HEK293 (cell line): ENCODE results near the gene FZR1.

Source experiments
- SP3 ChIP-seq: fragments of 450-650 bp; formaldehyde crosslinking; IDR thresholded peaks from 2 replicates; pipeline ENCODE4 v1.5.1; 2016; ENCODE audit warnings: missing biosample characterization, missing genetic modification characterization
- YY1 ChIP-seq: fragments of 450-650 bp; formaldehyde crosslinking; IDR thresholded peaks from 2 replicates; pipeline ENCODE4 v1.5.1; 2018; ENCODE audit warnings: missing biosample characterization, missing genetic modification characterization
- ZNF133 ChIP-seq: fragments of 450-650 bp; formaldehyde crosslinking; IDR thresholded peaks from 2 replicates; pipeline ENCODE4 v1.5.1; 2016; ENCODE audit warnings: missing biosample characterization, missing genetic modification characterization
- ZNF274 ChIP-seq, 2 experiments: fragments of 200-500 bp in 1 of 2; fragments of 450-650 bp in 1 of 2; sonication (Bioruptor generic) in 1 of 2; formaldehyde crosslinking in 1 of 2; IDR thresholded peaks; 2 replicates each; pipeline versions ENCODE4 v1.5.1 to v1.6.1; 2014 to 2016; ENCODE audit warnings: borderline replicate concordance in 1 of 2, inconsistent platforms in 1 of 2, low read length in 1 of 2, missing biosample characterization in 1 of 2, missing genetic modification characterization in 1 of 2
- ZNF548 ChIP-seq: fragments of 450-650 bp; formaldehyde crosslinking; IDR thresholded peaks from 2 replicates; pipeline ENCODE4 v1.5.1; 2016; ENCODE audit warnings: missing biosample characterization, missing genetic modification characterization
- TF ChIP-seq, protein P1 (sequence below): fragments of 450-650 bp; formaldehyde crosslinking; IDR thresholded peaks from 2 replicates; pipeline ENCODE4 v1.5.1; 2016; ENCODE audit warnings: missing biosample characterization, missing genetic modification characterization
- TF ChIP-seq, protein P2 (sequence below): fragments of 450-650 bp; formaldehyde crosslinking; IDR thresholded peaks from 2 replicates; pipeline ENCODE4 v1.5.1; 2017; ENCODE audit warnings: missing biosample characterization, mild to moderate bottlenecking, missing genetic modification characterization, moderate library complexity
- TF ChIP-seq, protein P3 (sequence below): fragments of 450-650 bp; formaldehyde crosslinking; IDR thresholded peaks from 2 replicates; pipeline ENCODE4 v1.5.1; 2016; ENCODE audit warnings: missing biosample characterization, missing genetic modification characterization
- TF ChIP-seq, protein P4 (sequence below): fragments of 450-650 bp; formaldehyde crosslinking; IDR thresholded peaks from 2 replicates; pipeline ENCODE4 v1.5.1; 2016; ENCODE audit warnings: missing biosample characterization, missing genetic modification characterization

DNA sequence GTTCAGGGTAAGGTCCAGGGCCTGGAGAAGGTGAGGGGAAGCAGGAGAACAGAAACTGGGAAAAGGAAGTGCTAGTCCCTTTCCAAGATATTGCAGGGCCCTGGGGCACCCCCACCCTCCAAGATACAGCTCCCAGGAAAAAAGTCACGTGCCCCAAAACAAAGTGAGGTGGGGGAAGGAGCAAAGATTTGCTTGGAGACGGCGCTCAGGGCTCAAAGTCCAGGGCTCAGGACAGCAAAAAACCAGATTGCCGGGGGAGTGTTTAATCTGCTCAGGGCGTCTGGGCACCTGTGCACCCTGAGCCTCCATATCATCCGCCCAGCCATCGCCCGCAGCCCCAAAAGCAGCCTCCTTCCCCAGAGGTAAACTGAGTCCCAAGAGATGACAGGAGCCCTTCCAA, 32.1 kb upstream of the FZR1 start:
- TF ChIP-seq, protein P1, sequence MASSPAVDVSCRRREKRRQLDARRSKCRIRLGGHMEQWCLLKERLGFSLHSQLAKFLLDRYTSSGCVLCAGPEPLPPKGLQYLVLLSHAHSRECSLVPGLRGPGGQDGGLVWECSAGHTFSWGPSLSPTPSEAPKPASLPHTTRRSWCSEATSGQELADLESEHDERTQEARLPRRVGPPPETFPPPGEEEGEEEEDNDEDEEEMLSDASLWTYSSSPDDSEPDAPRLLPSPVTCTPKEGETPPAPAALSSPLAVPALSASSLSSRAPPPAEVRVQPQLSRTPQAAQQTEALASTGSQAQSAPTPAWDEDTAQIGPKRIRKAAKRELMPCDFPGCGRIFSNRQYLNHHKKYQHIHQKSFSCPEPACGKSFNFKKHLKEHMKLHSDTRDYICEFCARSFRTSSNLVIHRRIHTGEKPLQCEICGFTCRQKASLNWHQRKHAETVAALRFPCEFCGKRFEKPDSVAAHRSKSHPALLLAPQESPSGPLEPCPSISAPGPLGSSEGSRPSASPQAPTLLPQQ (tag by site-specific recombination) = no peak
- TF ChIP-seq, protein P2, sequence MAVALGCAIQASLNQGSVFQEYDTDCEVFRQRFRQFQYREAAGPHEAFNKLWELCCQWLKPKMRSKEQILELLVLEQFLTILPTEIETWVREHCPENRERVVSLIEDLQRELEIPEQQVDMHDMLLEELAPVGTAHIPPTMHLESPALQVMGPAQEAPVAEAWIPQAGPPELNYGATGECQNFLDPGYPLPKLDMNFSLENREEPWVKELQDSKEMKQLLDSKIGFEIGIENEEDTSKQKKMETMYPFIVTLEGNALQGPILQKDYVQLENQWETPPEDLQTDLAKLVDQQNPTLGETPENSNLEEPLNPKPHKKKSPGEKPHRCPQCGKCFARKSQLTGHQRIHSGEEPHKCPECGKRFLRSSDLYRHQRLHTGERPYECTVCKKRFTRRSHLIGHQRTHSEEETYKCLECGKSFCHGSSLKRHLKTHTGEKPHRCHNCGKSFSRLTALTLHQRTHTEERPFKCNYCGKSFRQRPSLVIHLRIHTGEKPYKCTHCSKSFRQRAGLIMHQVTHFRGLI (tag by site-specific recombination) = no peak
- TF ChIP-seq YY1 (no peak), SP3 (tag by site-specific recombination) (no peak), ZNF274 (IDR thresholded peaks at IDR 0.05; ENCODE audit: low read length) (no peak), ZNF274 (tag by site-specific recombination; IDR thresholded peaks at IDR 0.05; ENCODE audit: borderline replicate concordance) (no peak), ZNF133 (no peak), ZNF548 (tag by site-specific recombination) (no peak)
- TF ChIP-seq, protein P3, sequence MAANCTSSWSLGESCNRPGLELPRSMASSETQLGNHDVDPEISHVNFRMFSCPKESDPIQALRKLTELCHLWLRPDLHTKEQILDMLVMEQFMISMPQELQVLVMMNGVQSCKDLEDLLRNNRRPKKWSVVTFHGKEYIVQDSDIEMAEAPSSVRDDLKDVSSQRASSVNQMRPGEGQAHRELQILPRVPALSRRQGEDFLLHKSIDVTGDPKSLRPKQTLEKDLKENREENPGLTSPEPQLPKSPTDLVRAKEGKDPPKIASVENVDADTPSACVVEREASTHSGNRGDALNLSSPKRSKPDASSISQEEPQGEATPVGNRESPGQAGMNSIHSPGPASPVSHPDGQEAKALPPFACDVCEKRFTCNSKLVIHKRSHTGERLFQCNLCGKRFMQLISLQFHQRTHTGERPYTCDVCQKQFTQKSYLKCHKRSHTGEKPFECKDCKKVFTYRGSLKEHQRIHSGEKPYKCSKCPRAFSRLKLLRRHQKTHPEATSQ (tag by site-specific recombination) = no peak
- TF ChIP-seq, protein P4, sequence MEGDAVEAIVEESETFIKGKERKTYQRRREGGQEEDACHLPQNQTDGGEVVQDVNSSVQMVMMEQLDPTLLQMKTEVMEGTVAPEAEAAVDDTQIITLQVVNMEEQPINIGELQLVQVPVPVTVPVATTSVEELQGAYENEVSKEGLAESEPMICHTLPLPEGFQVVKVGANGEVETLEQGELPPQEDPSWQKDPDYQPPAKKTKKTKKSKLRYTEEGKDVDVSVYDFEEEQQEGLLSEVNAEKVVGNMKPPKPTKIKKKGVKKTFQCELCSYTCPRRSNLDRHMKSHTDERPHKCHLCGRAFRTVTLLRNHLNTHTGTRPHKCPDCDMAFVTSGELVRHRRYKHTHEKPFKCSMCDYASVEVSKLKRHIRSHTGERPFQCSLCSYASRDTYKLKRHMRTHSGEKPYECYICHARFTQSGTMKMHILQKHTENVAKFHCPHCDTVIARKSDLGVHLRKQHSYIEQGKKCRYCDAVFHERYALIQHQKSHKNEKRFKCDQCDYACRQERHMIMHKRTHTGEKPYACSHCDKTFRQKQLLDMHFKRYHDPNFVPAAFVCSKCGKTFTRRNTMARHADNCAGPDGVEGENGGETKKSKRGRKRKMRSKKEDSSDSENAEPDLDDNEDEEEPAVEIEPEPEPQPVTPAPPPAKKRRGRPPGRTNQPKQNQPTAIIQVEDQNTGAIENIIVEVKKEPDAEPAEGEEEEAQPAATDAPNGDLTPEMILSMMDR (tag by site-specific recombination) = no peak
